Epithelial cell of umbilical artery (primary cell): ENCODE data around the gene CLNK. TPM values are rescaled to one million over a fixed set of nuclear protein-coding genes. Genes with fewer than 3 reads are reported as not detected.

Experiments used
- total RNA-seq: library from RNA; depleted of rRNA; stranded (reverse); fragments of >200 nt; gene quantifications from 2 replicates; pipeline ENCODE4 v1.2.3, GENCODE V29; 2014

The CLNK gene
- total RNA-seq = not detected in 2 replicates

GRCh38 chr4:10684631-10685030 is at the start of gene CLNK:
Gene CLNK, minus strand, starts transcription at chr4:10684768. Its CDS starts 16,899 bp downstream, at chr4:10667869.

GRCh38 chr4:10457255-10457801 is 227.2 kb downstream of the CLNK start, which contains the start of gene ZNF518B:
Gene ZNF518B, minus strand, starts transcription at chr4:10457426. Its CDS starts 11,098 bp downstream, at chr4:10446328.

Other genes starting within 250 kb of the CLNK start
- gene ZNF518B, start 227.3 kb downstream of the CLNK start, total RNA-seq = 36.4 and 65.4 TPM in 2 replicates